ELR (cell line): ENCODE data around the gene RGS3.

Source experiments
- DNase-seq: peaks from one replicate; pipeline ENCODE4 v3.0.0-alpha.2; 2015; ENCODE audit warnings: low read depth

RGS3 gene

DNA sequence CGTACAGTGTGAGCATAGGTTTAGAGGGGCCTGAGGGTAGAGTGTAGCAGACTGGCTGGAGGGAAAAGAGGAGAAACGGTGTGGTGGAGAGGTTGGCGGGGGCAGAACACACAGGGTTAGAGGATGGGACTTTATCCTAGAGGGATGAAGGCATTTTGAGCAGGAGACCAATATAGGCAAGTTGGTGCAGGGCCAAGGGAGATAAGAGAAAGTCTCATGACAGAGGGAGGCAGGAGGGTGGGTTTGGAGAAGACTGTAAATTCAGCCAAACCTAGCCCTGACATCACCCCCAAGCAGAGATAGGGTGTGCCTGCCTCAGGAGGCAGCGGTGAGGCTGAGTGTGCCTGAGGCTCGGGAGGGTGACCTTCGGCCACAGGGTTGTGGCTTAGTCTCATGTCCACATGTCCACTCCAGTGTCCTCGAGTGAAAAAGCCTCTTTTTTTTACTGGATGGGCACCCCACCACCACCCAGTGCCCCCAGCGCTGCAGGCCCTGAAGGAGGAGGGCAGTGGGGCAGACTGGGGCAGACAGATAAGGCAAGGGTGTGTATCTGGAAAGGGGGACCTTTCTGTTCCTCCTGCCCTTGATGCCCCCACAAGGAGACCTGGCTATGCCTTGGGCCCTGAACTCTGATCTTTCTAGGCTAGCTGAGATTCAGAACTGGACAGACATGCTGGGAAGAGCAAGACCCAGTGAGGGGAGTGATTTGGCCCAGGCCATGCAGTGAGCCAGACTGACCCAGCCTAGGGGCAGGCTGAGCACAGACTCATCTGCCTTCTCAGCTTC lies 108.7 kb downstream of the RGS3 start:
- DNase-seq, result no peak

GRCh38 chr9:113573046-113573958 lies 109.8 kb downstream of the RGS3 start:
- no peak for DNase-seq

GRCh38 chr9:113573959-113574352 lies 110.4 kb downstream of the RGS3 start:
- DNase-seq, result no peak

DNA sequence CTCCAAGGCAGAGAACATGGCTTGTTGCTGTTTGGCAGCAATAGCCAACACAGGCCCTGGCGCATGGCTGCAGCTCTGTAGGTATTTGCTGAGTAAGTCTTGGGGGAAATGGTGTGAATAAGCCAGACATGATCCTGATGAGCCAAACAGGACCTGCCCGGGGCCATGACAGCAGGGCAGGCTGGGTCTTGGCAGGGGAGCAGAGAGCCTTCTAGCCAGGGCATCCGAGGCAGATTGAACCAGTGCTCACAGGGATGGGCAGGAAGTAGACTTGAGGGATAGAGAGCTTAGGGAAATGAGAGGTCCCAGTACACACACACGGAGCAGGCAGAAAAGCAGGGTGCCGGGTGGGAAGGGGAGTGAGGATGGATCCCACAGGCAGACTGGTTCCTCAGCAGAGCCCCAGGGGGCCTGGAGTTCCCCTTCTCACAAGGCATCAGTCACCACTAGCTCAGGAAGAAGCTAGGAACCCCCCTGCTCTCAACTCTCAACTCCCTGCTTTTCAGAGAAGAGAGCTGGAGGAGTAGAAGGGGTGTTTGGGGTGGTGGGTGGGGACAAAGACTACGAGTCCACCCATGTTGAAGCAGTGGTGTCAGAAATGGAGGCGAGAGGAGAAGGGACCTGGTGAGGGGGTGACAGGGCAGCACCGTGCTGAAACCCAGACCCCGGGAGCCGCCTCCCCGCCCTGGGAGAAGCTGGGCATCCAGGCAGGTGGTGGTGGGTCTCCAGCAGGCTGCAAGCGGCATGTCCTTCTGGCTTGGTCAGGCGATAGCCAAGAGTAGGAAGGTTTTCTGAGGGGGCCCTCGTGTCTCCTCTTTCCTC lies 111.1 kb downstream of the RGS3 start:
- DNase-seq, result peak; percentile 57

DNA sequence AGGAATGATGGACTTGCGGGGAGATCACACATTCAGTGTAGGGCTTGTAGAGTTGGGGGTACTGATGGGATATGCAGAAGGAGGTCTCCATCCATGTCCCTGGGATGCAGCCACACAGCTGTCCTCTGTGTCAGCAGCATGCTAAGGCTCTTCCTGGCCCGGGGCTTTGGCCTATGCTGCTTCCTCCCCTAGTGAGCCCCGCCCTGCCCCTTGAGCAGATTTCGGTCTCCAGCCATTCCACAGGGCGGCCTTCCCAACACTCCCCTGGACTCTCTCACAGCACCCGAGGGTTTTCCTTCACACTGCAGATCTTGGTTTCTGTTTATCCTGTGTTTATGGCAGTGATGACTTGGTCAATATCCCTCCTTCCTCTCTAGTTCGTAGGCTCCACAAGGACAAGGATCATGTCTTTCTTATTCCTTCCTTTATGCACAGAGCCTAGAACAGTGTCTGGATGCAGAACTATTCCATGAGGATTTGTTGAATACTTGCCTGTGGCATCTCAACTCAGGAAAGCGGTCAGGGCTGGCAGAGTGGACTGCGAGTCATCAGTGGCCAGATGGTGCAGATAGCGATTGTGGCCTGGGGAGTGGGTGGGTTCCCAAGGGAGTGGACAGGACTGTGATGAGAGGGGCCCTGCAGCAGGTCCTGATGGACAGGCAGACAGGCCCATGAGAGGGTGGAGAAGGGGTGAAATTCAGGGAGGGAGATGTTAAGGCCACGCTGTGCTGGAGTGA lies 114.2 kb downstream of the RGS3 start:
- DNase-seq, result peak; percentile 70

GRCh38 chr9:113578279-113578865 lies 114.8 kb downstream of the RGS3 start:
- peak; percentile 80 for DNase-seq

DNA sequence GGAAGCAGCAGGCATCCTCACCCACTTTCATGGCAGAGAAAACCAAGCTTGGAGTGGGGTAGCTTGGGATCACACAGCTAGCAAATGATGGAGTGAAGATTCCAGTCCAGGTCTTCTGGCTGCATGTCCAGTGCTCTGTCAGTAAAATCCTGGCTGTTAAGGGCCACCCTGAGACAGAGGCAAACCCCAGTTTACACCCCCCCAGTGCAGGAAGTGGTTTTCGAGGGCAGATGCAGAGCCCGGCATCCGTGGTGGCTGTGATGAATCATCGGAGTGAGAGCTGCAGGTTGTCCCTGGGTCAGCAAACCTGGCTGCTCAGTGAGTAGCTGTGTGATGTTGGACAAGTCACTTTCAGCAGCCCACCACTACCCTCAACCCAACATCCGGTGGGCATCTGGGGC lies 115.4 kb downstream of the RGS3 start:
- peak; percentile 99 for DNase-seq

GRCh38 chr9:113579283-113580040 lies 115.9 kb downstream of the RGS3 start:
- DNase-seq, result no peak

GRCh38 chr9:113580041-113580953 lies 116.8 kb downstream of the RGS3 start:
- peak; percentile 37 for DNase-seq

DNA sequence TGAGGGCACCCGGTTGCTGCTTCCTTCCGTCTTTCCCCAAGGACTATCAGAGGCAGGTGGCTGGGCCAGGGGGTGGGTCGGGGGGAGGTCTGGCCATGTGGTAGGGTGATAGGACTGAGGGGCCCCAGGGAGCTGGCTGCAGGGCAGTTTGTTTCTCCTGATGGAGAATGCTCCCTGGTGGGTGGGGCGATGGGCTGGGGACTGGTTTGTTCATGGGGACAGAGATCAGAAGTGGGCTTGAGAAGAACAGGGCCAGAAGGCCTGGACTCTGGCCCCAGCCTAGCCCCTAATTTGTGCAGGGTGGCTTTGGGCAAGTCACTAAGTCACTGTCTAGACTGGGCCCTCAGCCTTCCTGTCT lies 117.4 kb downstream of the RGS3 start:
- no peak for DNase-seq

DNA sequence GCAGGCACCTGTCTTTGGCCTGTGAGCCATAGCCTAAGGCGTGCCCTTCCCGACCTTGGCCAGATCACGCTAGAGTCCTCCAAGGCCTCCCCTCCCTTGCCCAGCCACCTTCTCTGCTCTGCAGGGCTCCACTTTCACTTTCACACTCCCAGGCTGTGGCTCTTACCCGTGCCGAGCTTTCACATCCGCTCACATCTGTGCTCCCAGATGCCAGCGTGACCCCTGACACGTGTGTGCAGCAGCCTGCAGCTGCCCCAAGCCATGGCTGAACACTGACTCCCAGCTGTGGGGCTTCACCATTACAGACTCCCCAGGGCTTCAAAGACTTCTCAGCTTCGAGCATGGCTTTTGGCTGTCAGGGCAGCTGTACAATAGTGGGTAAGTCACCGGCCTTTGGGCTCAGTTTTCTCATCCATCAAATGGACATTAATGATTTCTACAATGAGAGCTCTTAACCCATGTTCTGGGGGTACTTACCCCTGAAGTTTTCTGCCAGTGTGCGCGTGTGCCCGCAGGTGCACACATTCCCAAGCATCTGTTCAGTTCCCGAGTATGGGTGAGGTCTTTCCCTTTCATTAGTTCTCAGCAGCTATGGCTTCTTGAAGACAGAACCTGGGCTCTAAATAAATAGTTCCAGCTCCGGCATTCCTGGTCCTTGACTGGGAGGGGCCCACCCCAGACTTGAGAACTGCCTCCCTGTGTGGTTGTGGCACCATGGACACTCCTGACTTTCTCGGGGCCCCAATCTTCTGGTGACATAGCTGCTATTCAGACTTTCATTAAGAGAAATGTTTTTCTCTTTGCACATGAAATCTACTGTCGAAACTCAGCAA lies 118.6 kb downstream of the RGS3 start:
- peak; percentile 75 for DNase-seq

DNA sequence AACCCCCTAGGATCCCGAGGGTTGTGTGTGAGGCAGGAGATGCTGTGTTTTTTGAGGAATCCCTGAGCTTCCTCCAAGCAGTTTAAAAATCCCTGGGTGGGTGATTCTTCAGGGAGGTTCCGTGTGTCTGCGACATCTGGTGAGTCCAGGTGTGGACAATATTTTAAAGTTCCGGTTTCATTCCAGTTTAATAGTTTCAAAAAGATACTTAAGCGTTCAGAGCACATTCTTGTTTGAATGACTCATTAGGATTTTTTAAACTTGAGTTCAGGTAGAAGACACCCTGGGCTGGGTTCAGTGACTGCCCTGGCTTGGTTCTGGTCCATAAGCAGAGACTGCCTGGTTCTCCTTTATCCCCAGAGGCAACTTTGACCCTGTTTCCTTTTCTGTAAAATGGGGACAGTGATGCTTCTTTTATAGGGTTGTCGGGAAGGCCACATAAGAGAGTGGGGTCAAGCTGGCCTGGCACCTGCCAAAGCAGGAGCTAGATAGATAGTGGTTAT lies 119.2 kb downstream of the RGS3 start:
- DNase-seq, result no peak

DNA sequence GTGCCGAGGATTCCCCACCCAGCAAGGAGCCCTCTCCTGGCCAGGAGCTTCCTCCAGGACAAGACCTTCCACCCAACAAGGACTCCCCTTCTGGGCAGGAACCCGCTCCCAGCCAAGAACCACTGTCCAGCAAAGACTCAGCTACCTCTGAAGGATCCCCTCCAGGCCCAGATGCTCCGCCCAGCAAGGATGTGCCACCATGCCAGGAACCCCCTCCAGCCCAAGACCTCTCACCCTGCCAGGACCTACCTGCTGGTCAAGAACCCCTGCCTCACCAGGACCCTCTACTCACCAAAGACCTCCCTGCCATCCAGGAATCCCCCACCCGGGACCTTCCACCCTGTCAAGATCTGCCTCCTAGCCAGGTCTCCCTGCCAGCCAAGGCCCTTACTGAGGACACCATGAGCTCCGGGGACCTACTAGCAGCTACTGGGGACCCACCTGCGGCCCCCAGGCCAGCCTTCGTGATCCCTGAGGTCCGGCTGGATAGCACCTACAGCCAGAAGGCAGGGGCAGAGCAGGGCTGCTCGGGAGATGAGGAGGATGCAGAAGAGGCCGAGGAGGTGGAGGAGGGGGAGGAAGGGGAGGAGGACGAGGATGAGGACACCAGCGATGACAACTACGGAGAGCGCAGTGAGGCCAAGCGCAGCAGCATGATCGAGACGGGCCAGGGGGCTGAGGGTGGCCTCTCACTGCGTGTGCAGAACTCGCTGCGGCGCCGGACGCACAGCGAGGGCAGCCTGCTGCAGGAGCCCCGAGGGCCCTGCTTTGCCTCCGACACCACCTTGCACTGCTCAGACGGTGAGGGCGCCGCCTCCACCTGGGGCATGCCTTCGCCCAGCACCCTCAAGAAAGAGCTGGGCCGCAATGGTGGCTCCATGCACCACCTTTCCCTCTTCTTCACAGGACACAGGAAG lies 120.2 kb downstream of the RGS3 start:
- no peak for DNase-seq

- DNase-seq, result no peak
Observed at GRCh38 chr9:113584428-113585084, 121.0 kb downstream of the RGS3 start.

- no peak for DNase-seq
Observed at GRCh38 chr9:113585085-113585442, 121.5 kb downstream of the RGS3 start.

DNA sequence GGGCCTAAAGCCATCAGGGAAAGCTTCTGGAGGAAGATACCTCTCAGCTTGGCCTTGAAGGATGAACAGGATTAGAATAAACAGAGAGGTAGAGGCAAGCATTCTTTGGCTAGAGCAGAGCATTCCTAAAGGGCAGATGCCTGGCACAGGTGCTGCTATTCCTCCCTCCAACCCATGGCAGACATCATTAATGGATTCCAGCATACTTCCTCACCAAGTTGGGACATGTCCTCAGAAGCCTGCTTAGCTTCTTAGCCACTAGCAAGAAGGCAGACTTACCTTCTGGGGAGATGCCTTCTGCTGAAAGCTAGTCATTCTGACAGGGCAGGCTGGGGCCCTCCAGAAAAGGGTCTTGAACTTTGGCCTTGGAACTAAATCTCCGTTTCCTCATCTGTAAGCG lies 122.0 kb downstream of the RGS3 start:
- DNase-seq, result no peak
